ENCODE measurements around the gene CDHR4.
"Not testable (repeated sequence)": the region's sequence is repeated elsewhere in the genome, so short reads cannot be mapped to it uniquely, and the experiment has no call there.

CDHR4 gene

GRCh38 chr3:49779358-49780079 is 20.2 kb downstream of the CDHR4 start:
- DNase-seq (ENCODE audit: extremely low read depth, insufficient read length) = no peak
- H3K36me3 ChIP-seq (ENCODE audit: control insufficient read depth, insufficient read depth, low read length) = peaks cover 6% of the 10 kb centered on the region
- no peak overlapping the region for H3K4me3 ChIP-seq (replicated peaks; ENCODE audit: low read depth, low read length)
- TF ChIP-seq, protein P1, sequence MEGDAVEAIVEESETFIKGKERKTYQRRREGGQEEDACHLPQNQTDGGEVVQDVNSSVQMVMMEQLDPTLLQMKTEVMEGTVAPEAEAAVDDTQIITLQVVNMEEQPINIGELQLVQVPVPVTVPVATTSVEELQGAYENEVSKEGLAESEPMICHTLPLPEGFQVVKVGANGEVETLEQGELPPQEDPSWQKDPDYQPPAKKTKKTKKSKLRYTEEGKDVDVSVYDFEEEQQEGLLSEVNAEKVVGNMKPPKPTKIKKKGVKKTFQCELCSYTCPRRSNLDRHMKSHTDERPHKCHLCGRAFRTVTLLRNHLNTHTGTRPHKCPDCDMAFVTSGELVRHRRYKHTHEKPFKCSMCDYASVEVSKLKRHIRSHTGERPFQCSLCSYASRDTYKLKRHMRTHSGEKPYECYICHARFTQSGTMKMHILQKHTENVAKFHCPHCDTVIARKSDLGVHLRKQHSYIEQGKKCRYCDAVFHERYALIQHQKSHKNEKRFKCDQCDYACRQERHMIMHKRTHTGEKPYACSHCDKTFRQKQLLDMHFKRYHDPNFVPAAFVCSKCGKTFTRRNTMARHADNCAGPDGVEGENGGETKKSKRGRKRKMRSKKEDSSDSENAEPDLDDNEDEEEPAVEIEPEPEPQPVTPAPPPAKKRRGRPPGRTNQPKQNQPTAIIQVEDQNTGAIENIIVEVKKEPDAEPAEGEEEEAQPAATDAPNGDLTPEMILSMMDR (IDR thresholded peaks at IDR 0.05; ENCODE audit: insufficient read depth, low read length, poor library complexity, severe bottlenecking) = no peak
- H3K27me3 ChIP-seq (replicated peaks; ENCODE audit: control insufficient read depth, insufficient read depth, low read length) = no peaks in the 10 kb centered on the region

- H3K4me3 ChIP-seq (replicated peaks; ENCODE audit: low read depth, low read length); H3K36me3 ChIP-seq (ENCODE audit: control insufficient read depth, insufficient read depth, low read length); H3K27me3 ChIP-seq (replicated peaks; ENCODE audit: control insufficient read depth, insufficient read depth, low read length); DNase-seq (ENCODE audit: extremely low read depth, insufficient read length): not testable (repeated sequence)
Observed at GRCh38 chr3:49776101-49776500, 23.6 kb downstream of the CDHR4 start.

DNA sequence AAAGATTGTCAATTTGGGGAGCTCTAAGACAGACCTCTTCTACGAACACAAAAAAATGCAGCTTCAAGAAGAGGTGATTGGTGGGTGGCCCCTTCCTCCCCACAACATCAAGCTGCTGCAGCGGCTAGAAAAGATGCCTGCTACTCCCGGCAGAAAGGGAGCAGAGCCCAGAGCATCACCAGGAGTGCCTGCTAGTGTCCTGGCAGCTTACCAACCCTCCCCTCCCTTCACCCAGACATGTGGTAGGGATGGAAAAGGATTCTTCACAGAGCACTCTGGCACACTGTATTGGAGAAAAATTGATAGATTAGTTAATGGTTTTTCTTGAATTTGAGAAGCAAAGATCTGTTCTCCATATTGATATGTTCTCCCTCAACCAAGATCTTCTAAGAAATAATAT is 24.1 kb downstream of the CDHR4 start:
- Histone ChIP-seq H3K27me3 (replicated peaks; ENCODE audit: control insufficient read depth, insufficient read depth, low read length) (no peaks in the 10 kb centered on the region), H3K4me3 (replicated peaks; ENCODE audit: low read depth, low read length) (no peak overlapping the region), H3K36me3 (ENCODE audit: control insufficient read depth, insufficient read depth, low read length) (peaks cover 4% of the 10 kb centered on the region)
- TF ChIP-seq, protein P1 (IDR thresholded peaks at IDR 0.05; ENCODE audit: insufficient read depth, low read length, poor library complexity, severe bottlenecking) = no peak
- DNase-seq (ENCODE audit: extremely low read depth, insufficient read length) = no peak

- DNase-seq (ENCODE audit: extremely low read depth, insufficient read length) = no peak
- TF ChIP-seq, protein P1 (IDR thresholded peaks at IDR 0.05; ENCODE audit: insufficient read depth, low read length, poor library complexity, severe bottlenecking) = no peak
- Histone ChIP-seq H3K27me3 (replicated peaks; ENCODE audit: control insufficient read depth, insufficient read depth, low read length) (no peaks in the 10 kb centered on the region), H3K36me3 (ENCODE audit: control insufficient read depth, insufficient read depth, low read length) (peaks cover 4% of the 10 kb centered on the region; the same call in 1 of the 2 replicates), H3K4me3 (replicated peaks; ENCODE audit: low read depth, low read length) (no peak overlapping the region)
Observed at GRCh38 chr3:49772703-49773102, 27.0 kb downstream of the CDHR4 start.

DNA sequence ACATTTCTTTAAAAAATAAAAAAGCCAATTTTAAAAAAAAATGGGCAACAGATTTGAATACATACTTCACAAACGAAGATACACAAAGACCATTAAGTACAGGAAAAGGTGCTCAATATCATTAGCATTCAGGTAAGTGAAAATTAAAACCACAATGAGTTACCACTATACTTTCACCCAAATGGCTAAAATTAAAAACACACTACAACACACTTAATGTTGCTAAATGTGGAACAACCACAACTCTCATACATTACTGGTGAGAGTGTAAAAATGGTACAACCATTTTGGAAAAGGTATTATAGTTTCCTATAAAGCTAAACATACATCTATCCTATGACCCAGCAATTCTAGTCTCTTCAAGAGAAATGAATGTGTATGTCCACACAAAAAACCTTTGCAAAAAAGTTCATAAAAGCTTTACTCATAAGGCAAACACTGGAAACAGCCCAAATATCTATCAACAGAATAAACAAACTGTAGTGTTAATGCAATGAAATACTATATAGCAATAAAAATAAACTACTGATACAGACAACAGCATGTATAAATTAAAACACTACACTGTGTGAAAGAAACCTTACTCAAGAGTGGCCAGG is 28.2 kb downstream of the CDHR4 start:
- DNase-seq (ENCODE audit: extremely low read depth, insufficient read length) = no peak
- peaks cover 4% of the 10 kb centered on the region; the same call in 1 of the 2 replicates for H3K36me3 ChIP-seq (ENCODE audit: control insufficient read depth, insufficient read depth, low read length)
- TF ChIP-seq, protein P1 (IDR thresholded peaks at IDR 0.05; ENCODE audit: insufficient read depth, low read length, poor library complexity, severe bottlenecking) = no peak
- H3K4me3 ChIP-seq (replicated peaks; ENCODE audit: low read depth, low read length) = no peak overlapping the region
- no peaks in the 10 kb centered on the region for H3K27me3 ChIP-seq (replicated peaks; ENCODE audit: control insufficient read depth, insufficient read depth, low read length)

DNA sequence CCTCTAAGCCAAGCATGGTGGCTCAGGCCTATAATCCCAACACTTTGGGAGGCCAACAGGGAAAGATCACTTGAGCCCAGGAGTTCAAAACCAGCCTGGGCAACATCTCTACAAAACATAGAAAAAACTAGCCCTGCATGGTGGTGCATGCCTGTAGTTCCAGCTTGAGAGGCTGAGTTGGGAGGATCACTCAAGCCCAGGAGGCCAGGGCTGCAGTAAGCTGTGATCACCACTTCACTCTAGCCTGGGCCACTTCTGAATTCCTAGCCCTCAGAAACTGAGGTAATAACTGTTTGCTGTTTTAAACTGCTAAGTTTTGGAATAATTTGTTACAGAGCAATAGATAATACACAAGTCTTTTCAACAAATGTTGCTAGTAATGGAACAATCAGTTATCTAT is 29.7 kb downstream of the CDHR4 start:
- DNase-seq (ENCODE audit: extremely low read depth, insufficient read length) = no peak
- Histone ChIP-seq H3K4me3 (replicated peaks; ENCODE audit: low read depth, low read length) (no peak overlapping the region), H3K36me3 (ENCODE audit: control insufficient read depth, insufficient read depth, low read length) (peaks cover 2% of the 10 kb centered on the region; the same call in 1 of the 2 replicates), H3K27me3 (replicated peaks; ENCODE audit: control insufficient read depth, insufficient read depth, low read length) (no peaks in the 10 kb centered on the region)
- TF ChIP-seq, protein P1 (IDR thresholded peaks at IDR 0.05; ENCODE audit: insufficient read depth, low read length, poor library complexity, severe bottlenecking) = no peak
